ENCODE measurements around the gene ZNF808. TPM values are rescaled to one million over a fixed set of nuclear protein-coding genes. Genes with fewer than 3 reads are reported as not detected.
"Not testable (repeated sequence)": the region's sequence is repeated elsewhere in the genome, so short reads cannot be mapped to it uniquely, and the experiment has no call there.

Gene ZNF808
- total and polyA plus RNA-seq, 3 donors from 2014 or later = 10.0 to 31.5 (median 28.4) TPM

DNA sequence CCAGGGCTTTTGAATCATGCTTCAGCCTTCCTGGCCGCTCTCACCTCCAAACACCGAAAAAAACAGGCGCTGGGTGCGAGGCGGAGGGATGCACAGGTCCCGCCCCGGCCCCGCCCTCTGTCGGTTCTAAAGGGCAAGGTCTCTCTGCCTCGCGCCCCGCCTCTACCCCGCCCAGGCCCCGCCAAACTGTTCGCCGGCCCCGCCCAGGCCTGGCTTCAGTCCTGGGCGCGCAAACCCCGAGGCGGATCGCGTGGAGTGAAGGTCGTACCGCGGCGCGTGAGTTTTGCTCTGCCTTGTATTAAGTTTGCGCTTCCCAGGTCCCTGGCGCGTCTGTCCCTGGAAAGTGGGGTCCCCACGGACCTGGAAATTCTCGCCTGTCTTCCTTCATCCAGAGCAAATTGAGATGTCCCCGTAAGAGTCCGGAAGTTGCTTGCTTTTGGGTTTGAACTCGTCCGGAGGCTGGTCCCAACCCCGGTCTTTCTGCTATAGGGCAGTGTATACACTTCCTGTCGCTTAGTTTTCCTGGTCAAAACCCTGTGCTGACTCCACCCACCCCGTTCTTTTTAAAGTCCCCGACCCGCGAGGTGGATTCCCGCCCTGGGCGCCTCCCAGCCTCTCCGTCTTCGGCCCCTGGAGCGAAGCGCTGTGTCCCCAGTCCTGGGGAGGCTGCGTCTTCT lies 8.4 kb downstream of the ZNF808 start:
- intact Hi-C loops (cut with DNase I; ENCODE audit: low total_unique reads) = no loop called here
- Histone ChIP-seq H3K36me3 (ENCODE audit: low read depth, missing control alignments) (no peaks in the 10 kb centered on the region), H3K4me3 (peak overlapping the region; percentile 58 to 62), H3K27me3 (no peaks in the 10 kb centered on the region), H3K27ac (peak overlapping the region in 1 of 2 donors; percentile 76), H3K9me3 (no peaks in the 10 kb centered on the region), H3K4me1 (no peaks in the 10 kb centered on the region)
- no peak for TF ChIP-seq POLR2A (IDR thresholded peaks at IDR 0.05)
- TF ChIP-seq, protein P1, sequence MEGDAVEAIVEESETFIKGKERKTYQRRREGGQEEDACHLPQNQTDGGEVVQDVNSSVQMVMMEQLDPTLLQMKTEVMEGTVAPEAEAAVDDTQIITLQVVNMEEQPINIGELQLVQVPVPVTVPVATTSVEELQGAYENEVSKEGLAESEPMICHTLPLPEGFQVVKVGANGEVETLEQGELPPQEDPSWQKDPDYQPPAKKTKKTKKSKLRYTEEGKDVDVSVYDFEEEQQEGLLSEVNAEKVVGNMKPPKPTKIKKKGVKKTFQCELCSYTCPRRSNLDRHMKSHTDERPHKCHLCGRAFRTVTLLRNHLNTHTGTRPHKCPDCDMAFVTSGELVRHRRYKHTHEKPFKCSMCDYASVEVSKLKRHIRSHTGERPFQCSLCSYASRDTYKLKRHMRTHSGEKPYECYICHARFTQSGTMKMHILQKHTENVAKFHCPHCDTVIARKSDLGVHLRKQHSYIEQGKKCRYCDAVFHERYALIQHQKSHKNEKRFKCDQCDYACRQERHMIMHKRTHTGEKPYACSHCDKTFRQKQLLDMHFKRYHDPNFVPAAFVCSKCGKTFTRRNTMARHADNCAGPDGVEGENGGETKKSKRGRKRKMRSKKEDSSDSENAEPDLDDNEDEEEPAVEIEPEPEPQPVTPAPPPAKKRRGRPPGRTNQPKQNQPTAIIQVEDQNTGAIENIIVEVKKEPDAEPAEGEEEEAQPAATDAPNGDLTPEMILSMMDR (IDR thresholded peaks at IDR 0.05) = peak in 1 of 3 experiments; percentile 9
- 2 to 4% methylated on average over 30 to 50 of the region's 50 CpGs for WGBS, 2 donors
- DNase-seq = peak; percentile 94

DNA sequence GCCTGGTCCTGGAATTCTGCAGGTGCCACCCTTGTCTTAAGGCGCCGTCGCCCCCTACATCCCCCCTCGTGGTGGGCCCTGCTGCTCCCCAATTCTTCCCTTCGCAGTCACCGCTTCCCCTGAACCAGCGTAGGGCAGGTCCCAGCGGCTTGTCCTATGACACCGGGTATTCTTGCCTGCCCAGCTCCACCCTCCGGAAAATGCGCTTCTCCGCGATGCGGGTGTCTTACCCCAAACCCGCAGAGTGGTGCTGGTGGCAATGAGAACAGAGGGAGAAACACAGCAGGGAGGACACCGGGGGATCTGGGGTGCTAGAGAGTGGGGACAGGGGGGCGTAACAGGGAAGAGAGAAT lies 9.0 kb downstream of the ZNF808 start:
- H3K27ac ChIP-seq = peak overlapping the region in 1 of 2 donors; percentile 76
- no peak for DNase-seq
- no peaks in the 10 kb centered on the region for H3K4me1 ChIP-seq
- H3K36me3 ChIP-seq (ENCODE audit: low read depth, missing control alignments) = no peaks in the 10 kb centered on the region
- H3K27me3 ChIP-seq = no peaks in the 10 kb centered on the region
- H3K9me3 ChIP-seq = no peaks in the 10 kb centered on the region
- H3K4me3 ChIP-seq = peak overlapping the region; percentile 58 to 62
- WGBS, 2 donors = 4 to 9% methylated on average over 8 to 16 of the region's 17 CpGs
- TF ChIP-seq, protein P1 (IDR thresholded peaks at IDR 0.05) = no peak
- no peak for TF ChIP-seq POLR2A (IDR thresholded peaks at IDR 0.05)
- intact Hi-C loops (cut with DNase I; ENCODE audit: low total_unique reads) = no loop called here

DNA sequence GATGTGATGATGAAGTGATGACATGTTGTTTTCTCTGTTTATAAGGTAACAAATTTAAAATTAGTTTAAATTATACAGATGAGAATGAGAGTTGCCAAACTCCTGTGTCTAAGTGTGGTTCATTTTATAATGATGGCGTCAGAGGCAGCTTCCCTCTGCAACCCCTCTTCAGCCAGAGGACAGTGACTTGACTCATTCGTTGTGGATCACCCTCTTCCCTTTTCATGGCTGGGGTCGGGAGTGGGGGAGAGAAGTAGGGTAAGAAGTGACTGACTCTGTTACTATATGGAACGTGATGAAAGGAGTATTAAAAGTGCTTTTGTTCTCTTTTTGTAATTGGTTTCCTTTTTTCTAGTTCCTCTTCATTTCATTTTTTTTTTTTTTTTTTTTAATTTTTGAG lies 11.3 kb downstream of the ZNF808 start:
- DNase-seq; H3K4me3 ChIP-seq; H3K27ac ChIP-seq; H3K4me1 ChIP-seq; H3K36me3 ChIP-seq (ENCODE audit: low read depth, missing control alignments); H3K27me3 ChIP-seq; H3K9me3 ChIP-seq; intact Hi-C loops (cut with DNase I; ENCODE audit: low total_unique reads): not testable (repeated sequence)
- 68 to 82% methylated on average over 4 of the region's 4 CpGs for WGBS, 2 donors

DNA sequence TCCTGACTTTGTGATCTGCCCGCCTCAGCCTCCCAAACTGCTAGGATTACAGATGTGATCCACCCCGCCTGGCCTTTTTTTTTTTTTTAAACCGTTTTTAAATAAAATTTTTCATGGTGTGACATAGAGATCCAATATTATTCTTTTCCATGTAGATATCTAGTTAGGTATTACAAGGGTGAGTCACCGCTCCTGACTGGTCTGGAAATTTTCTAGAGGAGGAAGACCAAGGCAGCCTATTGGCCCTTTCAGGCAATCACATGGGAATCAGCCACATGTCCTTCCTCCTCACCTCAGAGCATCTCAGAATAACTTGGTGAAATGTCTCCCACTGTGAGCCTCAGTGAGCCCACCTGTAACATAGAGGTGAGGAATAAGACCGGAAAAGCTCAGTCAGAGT lies 13.7 kb downstream of the ZNF808 start:
- H3K27ac ChIP-seq; intact Hi-C loops (cut with DNase I; ENCODE audit: low total_unique reads); H3K27me3 ChIP-seq; DNase-seq; H3K9me3 ChIP-seq; H3K36me3 ChIP-seq (ENCODE audit: low read depth, missing control alignments); H3K4me3 ChIP-seq; H3K4me1 ChIP-seq: not testable (repeated sequence)
- 94 to 96% methylated on average over 5 of the region's 5 CpGs for WGBS, 2 donors

DNA sequence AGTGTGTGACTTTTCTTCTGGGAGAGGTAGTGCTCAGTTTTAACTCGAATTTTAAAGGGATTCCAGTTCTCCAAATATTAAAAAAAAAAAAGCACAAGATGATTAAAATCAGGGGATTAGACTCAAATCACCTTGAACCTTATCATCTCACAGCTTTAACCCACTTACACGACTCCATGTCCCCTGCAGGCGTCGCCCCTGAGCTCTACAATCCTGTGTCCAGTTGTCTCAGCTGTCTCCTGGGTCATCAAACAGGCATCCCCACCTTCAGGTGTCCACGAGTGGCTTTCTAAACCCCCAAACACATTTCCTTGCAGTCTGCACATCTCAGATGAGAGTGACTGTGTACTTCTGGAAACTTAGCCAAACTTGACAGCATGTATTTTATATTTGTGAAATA lies 14.1 kb downstream of the ZNF808 start:
- Histone ChIP-seq H3K9me3 (no peaks in the 10 kb centered on the region), H3K4me1 (no peaks in the 10 kb centered on the region), H3K27ac (no peak overlapping the region), H3K36me3 (ENCODE audit: low read depth, missing control alignments) (no peaks in the 10 kb centered on the region), H3K27me3 (no peaks in the 10 kb centered on the region), H3K4me3 (no peak overlapping the region)
- WGBS, 2 donors = 83 to 85% methylated on average over 5 of the region's 5 CpGs
- no peak for DNase-seq
- intact Hi-C loops (cut with DNase I; ENCODE audit: low total_unique reads) = no loop called here
- no peak for TF ChIP-seq POLR2A (IDR thresholded peaks at IDR 0.05)
- TF ChIP-seq, protein P1 (IDR thresholded peaks at IDR 0.05) = no peak

DNA sequence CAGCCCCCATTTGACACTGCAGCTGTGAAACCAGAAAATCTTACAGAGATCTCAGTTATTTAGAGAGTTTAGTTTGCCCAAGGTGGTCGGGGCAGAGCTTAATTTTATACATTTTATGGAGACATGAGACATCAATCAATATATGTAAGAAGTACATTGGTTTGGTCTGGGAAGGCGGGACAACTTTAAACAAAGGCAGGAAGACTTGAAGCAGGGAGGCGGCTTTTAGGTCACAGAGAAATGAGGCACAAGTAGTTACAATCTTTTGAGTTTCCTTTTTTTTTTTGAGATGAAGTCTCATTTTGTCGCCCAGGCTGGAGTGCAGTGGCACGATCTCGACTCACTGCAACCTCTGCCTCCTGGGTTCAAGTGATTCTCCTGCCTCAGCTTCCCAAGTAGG lies 15.1 kb downstream of the ZNF808 start:
- H3K27me3 ChIP-seq; H3K4me1 ChIP-seq; H3K4me3 ChIP-seq; intact Hi-C loops (cut with DNase I; ENCODE audit: low total_unique reads); H3K27ac ChIP-seq; H3K9me3 ChIP-seq; DNase-seq; H3K36me3 ChIP-seq (ENCODE audit: low read depth, missing control alignments): not testable (repeated sequence)
- WGBS, 2 donors = 82 to 87% methylated on average over 6 of the region's 6 CpGs
